ENCODE results near the gene GALNTL6.

The GALNTL6 gene

GRCh38 chr4:173076903-173077634, 1263.9 kb downstream of the GALNTL6 start:
- Mint-ChIP-seq H3K36me3 (no peaks in the 10 kb centered on the region), H3K9me3 (peaks cover 12% of the 10 kb centered on the region), H3K27me3 (no peaks in the 10 kb centered on the region), H3K4me1 (no peaks in the 10 kb centered on the region), H3K4me3 (no peak overlapping the region), H3K27ac (no peak overlapping the region)

GRCh38 chr4:173088144-173088543, 1274.9 kb downstream of the GALNTL6 start:
- H3K27ac Mint-ChIP-seq = no peak overlapping the region
- H3K4me3 Mint-ChIP-seq = no peak overlapping the region
- peaks cover 14% of the 10 kb centered on the region for H3K27me3 Mint-ChIP-seq
- H3K4me1 Mint-ChIP-seq = no peaks in the 10 kb centered on the region
- H3K36me3 Mint-ChIP-seq = no peaks in the 10 kb centered on the region
- H3K9me3 Mint-ChIP-seq = no peaks in the 10 kb centered on the region

Data from activated naive CD4-positive, alpha-beta T cell treated with anti-CD3 and anti-CD28 coated beads, Interleukin-2, amount 50 U/mL, for 24 hours (primary cell).